Heart right ventricle (tissue), 16 donors: Measurements from ENCODE around the gene SEMA3C. TPM values are rescaled to one million over a fixed set of nuclear protein-coding genes. Genes with fewer than 3 reads are reported as not detected.

ENCODE experiments used
- ATAC-seq, 8 donors: fragments of 200-7000 bp; cut with Tn5 transposase; one replicate each; pipeline ENCODE4 v1.9.1; 2020; ENCODE audit warnings: mild to moderate bottlenecking in 8 of 8, moderate library complexity in 8 of 8, moderate number of reproducible peaks in 1 of 8
- DNase-seq, 2 donors: peaks; one replicate each; pipeline ENCODE4 v3.0.0-alpha.2; 2020
- H3K27ac ChIP-seq, 10 donors: fragments of 200-600 bp; sonication (generic) in 2 of 10; one replicate each; pipeline versions ENCODE4 v1.5.0 to v1.8.0; 2020 to 2022; ENCODE audit warnings: mild to moderate bottlenecking in 3 of 10
- H3K27me3 ChIP-seq, 7 donors: fragments of 200-600 bp; one replicate each; pipeline ENCODE4 v1.8.0; 2021 to 2022; ENCODE audit warnings: mild to moderate bottlenecking in 2 of 7
- H3K36me3 ChIP-seq, 9 donors: fragments of 200-600 bp; sonication (generic) in 1 of 9; one replicate each; pipeline versions ENCODE4 v1.5.0 to v1.8.0; 2020 to 2022; ENCODE audit warnings: mild to moderate bottlenecking in 2 of 9
- H3K4me1 ChIP-seq, 9 donors: fragments of 200-600 bp; sonication (generic) in 1 of 9; one replicate each; pipeline versions ENCODE4 v1.5.0 to v1.8.0; 2020 to 2022; ENCODE audit warnings: mild to moderate bottlenecking in 4 of 9
- H3K4me3 ChIP-seq, 10 donors: fragments of 200-600 bp; sonication (generic) in 2 of 10; one replicate each; pipeline versions ENCODE4 v1.5.0 to v1.8.0; 2020 to 2022; ENCODE audit warnings: mild to moderate bottlenecking in 7 of 10, moderate library complexity in 2 of 10
- H3K9me3 ChIP-seq, 11 donors: fragments of 200-600 bp in 10 of 11; sonication (generic) in 2 of 11; one replicate each; pipeline versions ENCODE4 v1.5.0 to v1.8.0; 2013 to 2022; ENCODE audit warnings: mild to moderate bottlenecking in 2 of 11, control low read depth in 1 of 11, moderate library complexity in 1 of 11
- WGBS, 2 donors: extraction: QIAGEN DNeasy Blood & Tissue Kit; methylation state at CpG; one replicate each; pipeline ENCODE4 v1.1.7; 2013; ENCODE audit warnings: inconsistent platforms in 1 of 2; 5-methylcytosine and 5-hydroxymethylcytosine counted together
- intact Hi-C, 10 donors: fragments of 100-400 bp; cut with DNase I; formaldehyde crosslinking; loops; one replicate each; pipeline versions ENCODE4 v1.11.1 to v1.14.2; 2022
- polyA plus RNA-seq, 2 donors: library from polyadenylated mRNA; stranded (reverse); fragments of 200-250 nt; gene quantifications; one replicate each; pipeline ENCODE4 v1.2.3, GENCODE V29; 2013
- total RNA-seq, 10 donors: library from RNA; stranded (reverse); fragmentation: NEBNext Ultra II Directional in 3 of 10; extraction: Animal tissue kit (Norgen Biotek cat#: 25700) in 3 of 10; gene quantifications; one replicate each; pipeline versions ENCODE4 v1.2.1 to v1.2.4, GENCODE V29; 2021 to 2023
- TF ChIP-seq, protein P1 (sequence below), 9 donors: fragments of 200-600 bp; sonication (generic) in 2 of 9; IDR thresholded peaks; one replicate each; pipeline versions ENCODE4 v1.5.0 to v1.8.0; 2021 to 2022; ENCODE audit warnings: antibody characterized with exemption in 9 of 9, mild to moderate bottlenecking in 5 of 9, moderate library complexity in 1 of 9
- donor health status: Arrhythmogenic right ventricular cardiomyopathy.
- donor health status: ischemic (EF 13 %, LVEDD 7.1; RV severe dilation, severe dysfunction).
- donor health status: healthy with polysubstance abuse.
- donor health status: DM: no; HTN: yes; CAD: no.
- donor health status: DM: no; HTN: no; CAD: no.
- donor health status: ischemic (EF 25% LVEDD 6.9; RV normal size, moderate dysfunction).
- donor health status: ischemic (EF 25% LVEDD 5.7; RV mildly dilated, moderate dysfunction).
- donor health status: healthy.
- donor health status: DM: yes; HTN: yes; CAD: no.
- donor health status: Ischemic cardiomyopathy.
- donor health status: ischemic (EF 35%, LVEDD 5.7; RV mildly dilated, moderate dysfunction).
- donor health status: nonischemic (EF 11% LVEDD 7.7; RV severe dilation, severe dysfunction).
- donor health status: DM: yes; HTN: yes; CAD: no.
- donor health status: PGD.
- donor health status: ischemic (EF 29% LVEDD 5.4; RV normal size, mild dysfunction).
- donor health status: nonischemic (EF 23%, LVEDD 6.1; RV moderate dilation, normal function).

Gene SEMA3C
- total and polyA plus RNA-seq, 12 donors, result 14.5 to 83.2 (median 57.3) TPM

DNA sequence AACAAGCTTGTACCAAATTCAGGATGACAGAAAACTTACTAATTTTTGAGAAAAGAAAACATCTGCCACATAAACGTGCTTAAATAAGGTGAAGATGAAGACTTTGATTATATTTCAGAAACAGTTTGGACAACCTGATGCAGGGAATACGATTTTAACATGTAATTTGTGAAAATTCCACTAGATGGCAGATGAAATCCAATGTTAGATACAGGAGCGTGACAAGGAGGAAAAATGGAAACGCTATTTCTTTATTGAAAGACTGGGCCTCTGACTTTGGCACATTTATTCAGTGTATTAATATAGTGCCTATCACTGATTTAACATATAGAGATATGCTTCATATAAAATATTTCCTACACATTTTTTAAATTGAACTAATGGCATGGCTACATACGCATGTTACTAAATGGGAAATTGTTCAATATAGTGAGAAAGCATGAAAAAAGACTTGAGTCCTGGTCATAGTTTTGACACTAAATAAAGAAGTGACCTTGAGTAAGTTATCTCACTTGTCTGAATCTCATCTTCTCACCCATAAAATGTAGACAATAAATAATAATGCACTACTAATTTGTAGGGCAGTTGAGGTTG is 219.7 kb downstream of the SEMA3C start:
- Histone ChIP-seq H3K9me3 (peaks cover 0 to 16% (median 6%) of the 10 kb centered on the region in 11 donors), H3K4me3 (no peak overlapping the region), H3K36me3 (no peaks in the 10 kb centered on the region), H3K27me3 (no peaks in the 10 kb centered on the region), H3K27ac (no peak overlapping the region), H3K4me1 (peaks cover 0 to 11% (median 5%) of the 10 kb centered on the region in 9 donors)
- intact Hi-C loops, result loop anchor here in 9 of 10 donors (1.0 to 10.0 kb wide), 10 partner anchors 216 to 773 kb away; partner anchors contain the start of gene SEMA3C (in 5 of the 9)
- WGBS, 2 donors, result 20 to 21% methylated on average over 5 of the region's 5 CpGs
- TF ChIP-seq, protein P1, sequence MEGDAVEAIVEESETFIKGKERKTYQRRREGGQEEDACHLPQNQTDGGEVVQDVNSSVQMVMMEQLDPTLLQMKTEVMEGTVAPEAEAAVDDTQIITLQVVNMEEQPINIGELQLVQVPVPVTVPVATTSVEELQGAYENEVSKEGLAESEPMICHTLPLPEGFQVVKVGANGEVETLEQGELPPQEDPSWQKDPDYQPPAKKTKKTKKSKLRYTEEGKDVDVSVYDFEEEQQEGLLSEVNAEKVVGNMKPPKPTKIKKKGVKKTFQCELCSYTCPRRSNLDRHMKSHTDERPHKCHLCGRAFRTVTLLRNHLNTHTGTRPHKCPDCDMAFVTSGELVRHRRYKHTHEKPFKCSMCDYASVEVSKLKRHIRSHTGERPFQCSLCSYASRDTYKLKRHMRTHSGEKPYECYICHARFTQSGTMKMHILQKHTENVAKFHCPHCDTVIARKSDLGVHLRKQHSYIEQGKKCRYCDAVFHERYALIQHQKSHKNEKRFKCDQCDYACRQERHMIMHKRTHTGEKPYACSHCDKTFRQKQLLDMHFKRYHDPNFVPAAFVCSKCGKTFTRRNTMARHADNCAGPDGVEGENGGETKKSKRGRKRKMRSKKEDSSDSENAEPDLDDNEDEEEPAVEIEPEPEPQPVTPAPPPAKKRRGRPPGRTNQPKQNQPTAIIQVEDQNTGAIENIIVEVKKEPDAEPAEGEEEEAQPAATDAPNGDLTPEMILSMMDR (IDR thresholded peaks at IDR 0.05), result peak; percentile 50 to 84 (median 71)
- no peak for DNase-seq
- peak in 7 of 8 donors; percentile 47 to 80 (median 73) for ATAC-seq
